Neuronal stem cell (in vitro differentiated cells): ENCODE data around the gene FUT6.
"Not testable (repeated sequence)": the region's sequence is repeated elsewhere in the genome, so short reads cannot be mapped to it uniquely, and the experiment has no call there.

Experiments used
- DNase-seq: peaks from one replicate; pipeline ENCODE4 v3.0.0-alpha.2; 2013; ENCODE audit warnings: low spot score
- H2AFZ ChIP-seq: one replicate; pipeline ENCODE4 v1.6.1; 2013; ENCODE audit warnings: mild to moderate bottlenecking, low read length, inconsistent platforms
- H2AK5ac ChIP-seq: 2 replicates; pipeline ENCODE4 v1.6.1; 2013; ENCODE audit warnings: low read depth, mild to moderate bottlenecking, inconsistent platforms, low read length, moderate library complexity, mixed read lengths
- H2BK120ac ChIP-seq: 2 replicates; pipeline ENCODE4 v1.6.1; 2013; ENCODE audit warnings: low read depth, mild to moderate bottlenecking, inconsistent platforms, low read length, moderate library complexity, mixed read lengths
- H2BK12ac ChIP-seq: one replicate; pipeline ENCODE4 v1.6.1; 2013; ENCODE audit warnings: low read length, inconsistent platforms
- H2BK15ac ChIP-seq: 2 replicates; pipeline ENCODE4 v1.6.1; 2013; ENCODE audit warnings: mild to moderate bottlenecking, low read length, inconsistent platforms, mixed read lengths
- H2BK5ac ChIP-seq: one replicate; pipeline ENCODE4 v1.6.1; 2013; ENCODE audit warnings: inconsistent platforms, mild to moderate bottlenecking, low read length, moderate library complexity
- H3K14ac ChIP-seq: one replicate; pipeline ENCODE4 v1.6.1; 2013; ENCODE audit warnings: low read length, inconsistent platforms
- H3K18ac ChIP-seq: 2 replicates; pipeline ENCODE4 v1.6.1; 2013; ENCODE audit warnings: low read length, inconsistent platforms
- H3K23ac ChIP-seq: 2 replicates; pipeline ENCODE4 v1.6.1; 2013; ENCODE audit warnings: low read depth, mild to moderate bottlenecking, mixed read lengths, low read length, inconsistent platforms; ENCODE audit not compliant: poor library complexity
- H3K27ac ChIP-seq: replicated peaks from 3 replicates; pipeline ENCODE4 v1.5.1; 2013; ENCODE audit warnings: low read length, inconsistent platforms
- H3K27me3 ChIP-seq, 3 experiments: 2 replicates each; pipeline ENCODE4 v1.6.1; 2013; ENCODE audit warnings: low read length in 3 of 3, mild to moderate bottlenecking in 2 of 3, inconsistent platforms in 1 of 3, low read depth in 1 of 3, mixed read lengths in 1 of 3, moderate library complexity in 1 of 3; ENCODE audit not compliant: control insufficient read depth in 3 of 3, insufficient read depth in 3 of 3
- H3K36me3 ChIP-seq, 2 donors: replicated peaks in 1 of 2; 2 replicates each; pipeline ENCODE4 v1.6.1; 2013; ENCODE audit warnings: low read length in 2 of 2; ENCODE audit not compliant: control insufficient read depth in 2 of 2, insufficient read depth in 2 of 2
- H3K4ac ChIP-seq: 2 replicates; pipeline ENCODE4 v1.6.1; 2013; ENCODE audit warnings: inconsistent platforms, mild to moderate bottlenecking, low read length, moderate library complexity
- H3K4me1 ChIP-seq, 2 donors: 1 replicate in 1 of 2; 2 replicates in 1 of 2; pipeline ENCODE4 v1.6.1; 2013; ENCODE audit warnings: low read length in 2 of 2, low read depth in 1 of 2; ENCODE audit not compliant: control insufficient read depth in 2 of 2, insufficient read depth in 1 of 2
- H3K4me2 ChIP-seq: one replicate; pipeline ENCODE4 v1.6.1; 2013; ENCODE audit warnings: mild to moderate bottlenecking, low read length, inconsistent platforms; ENCODE audit not compliant: insufficient read depth, poor library complexity, severe bottlenecking
- H3K4me3 ChIP-seq, 2 donors: 2 replicates each; pipeline ENCODE4 v1.5.1; 2013; ENCODE audit warnings: low read length in 2 of 2, mild to moderate bottlenecking in 2 of 2, inconsistent platforms in 1 of 2, moderate library complexity in 1 of 2
- H3K79me1 ChIP-seq: one replicate; pipeline ENCODE4 v1.6.1; 2013; ENCODE audit warnings: low read depth, mild to moderate bottlenecking, inconsistent platforms, low read length, moderate library complexity
- H3K9ac ChIP-seq: one replicate; pipeline ENCODE4 v1.6.1; 2013; ENCODE audit warnings: mild to moderate bottlenecking, low read depth, low read length, inconsistent platforms; ENCODE audit not compliant: poor library complexity
- H3K9me3 ChIP-seq, 2 donors: replicated peaks in 1 of 2; 2 replicates each; pipeline versions ENCODE3 to v1.6.1; 2013; ENCODE audit warnings: low read length in 2 of 2, mild to moderate bottlenecking in 2 of 2, inconsistent platforms in 1 of 2, low read depth in 1 of 2, mixed read lengths in 1 of 2, moderate library complexity in 1 of 2; ENCODE audit not compliant: control insufficient read depth in 2 of 2, insufficient read depth in 1 of 2
- H4K8ac ChIP-seq: one replicate; pipeline ENCODE4 v1.6.1; 2013; ENCODE audit warnings: low read depth, mild to moderate bottlenecking, inconsistent platforms, low read length, moderate library complexity
- H4K91ac ChIP-seq: one replicate; pipeline ENCODE4 v1.6.1; 2013; ENCODE audit warnings: low read length, low read depth, mild to moderate bottlenecking, inconsistent platforms; ENCODE audit not compliant: poor library complexity
- WGBS, 2 donors: extraction: QIAGEN DNeasy Blood & Tissue Kit; methylation state at CpG; one replicate each; pipeline ENCODE4 v1.1.7; 2013; ENCODE audit warnings: missing lambda C conversion rate in 2 of 2, mixed read lengths in 1 of 2; ENCODE audit not compliant: insufficient read length in 2 of 2, insufficient replicate concordance in 1 of 2; ENCODE audit errors: extremely low coverage in 2 of 2; 5-methylcytosine and 5-hydroxymethylcytosine counted together

Gene FUT6

DNA sequence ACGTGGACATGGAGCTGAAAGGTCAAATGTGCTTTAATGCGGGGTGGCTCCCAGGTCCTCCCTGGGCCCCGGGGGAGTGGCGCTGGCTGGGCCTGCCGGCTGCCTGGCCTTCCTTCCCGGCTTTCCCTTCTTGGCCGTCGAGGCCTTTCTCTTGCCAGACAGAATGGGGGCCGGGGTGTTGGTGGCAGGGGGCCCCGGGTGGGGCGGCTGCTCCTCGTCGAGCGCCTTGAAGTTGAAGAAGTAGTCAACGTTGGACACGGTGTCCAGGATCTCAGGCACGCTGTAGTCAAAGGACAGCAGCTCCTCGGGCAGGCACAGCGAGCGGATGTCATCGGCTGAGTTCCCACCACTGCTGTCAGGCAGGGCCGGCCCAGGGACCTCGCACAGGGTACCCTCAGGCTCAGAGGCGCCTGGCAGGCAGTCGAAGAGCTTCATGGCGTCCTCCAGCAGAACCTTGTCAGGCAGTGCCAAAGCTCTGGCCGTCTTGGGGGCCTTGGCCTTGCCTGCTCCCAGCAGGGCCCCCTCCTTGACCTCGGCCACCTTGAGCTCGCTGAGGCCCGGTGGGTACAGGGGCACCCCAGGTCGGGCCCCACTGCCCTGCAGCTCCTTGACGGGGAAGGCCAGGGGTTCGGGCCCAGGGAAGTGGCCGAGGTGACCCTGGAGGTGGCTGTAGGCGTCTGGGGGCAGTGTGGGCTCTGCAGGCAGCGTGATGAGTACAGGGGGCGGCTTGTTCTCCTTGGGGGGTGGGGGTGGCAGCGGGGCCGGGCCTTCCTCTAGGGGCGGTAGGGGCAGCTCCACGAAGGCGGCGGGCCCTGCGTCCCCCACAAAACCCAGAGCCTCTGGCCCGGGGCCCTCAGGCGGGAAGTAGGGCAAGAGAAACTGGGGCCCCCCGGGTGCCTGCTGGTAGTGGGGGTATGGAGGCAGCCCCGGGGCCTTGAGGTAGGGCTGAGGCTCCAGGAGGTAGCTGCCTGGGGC lies 56.3 kb downstream of the FUT6 start:
- Histone ChIP-seq H3K23ac (no peak overlapping the region), H3K79me1 (peaks cover 7% of the 10 kb centered on the region), H3K4ac (no peak overlapping the region), H4K91ac (no peak overlapping the region), H3K27ac (no peak overlapping the region), H3K18ac (no peak overlapping the region), H3K9ac (no peak overlapping the region), H2BK120ac (no peak overlapping the region), H3K4me2 (no peak overlapping the region), H2BK5ac (no peak overlapping the region), H2BK12ac (no peak overlapping the region), H2BK15ac (no peak overlapping the region), H2AFZ (no peak overlapping the region), H3K14ac (no peak overlapping the region), H3K9me3 (no peaks in the 10 kb centered on the region), H3K27me3 (no peaks in the 10 kb centered on the region), H4K8ac (no peak overlapping the region), H3K4me1 (no peaks in the 10 kb centered on the region), H2AK5ac (no peak overlapping the region), H3K4me3 (no peak overlapping the region), H3K36me3 (peaks cover 25 to 47% of the 10 kb centered on the region in 2 donors)
- no peak for DNase-seq
- no CpG with 5 or more reads among the region's 48 CpGs for WGBS, 2 donors

DNA sequence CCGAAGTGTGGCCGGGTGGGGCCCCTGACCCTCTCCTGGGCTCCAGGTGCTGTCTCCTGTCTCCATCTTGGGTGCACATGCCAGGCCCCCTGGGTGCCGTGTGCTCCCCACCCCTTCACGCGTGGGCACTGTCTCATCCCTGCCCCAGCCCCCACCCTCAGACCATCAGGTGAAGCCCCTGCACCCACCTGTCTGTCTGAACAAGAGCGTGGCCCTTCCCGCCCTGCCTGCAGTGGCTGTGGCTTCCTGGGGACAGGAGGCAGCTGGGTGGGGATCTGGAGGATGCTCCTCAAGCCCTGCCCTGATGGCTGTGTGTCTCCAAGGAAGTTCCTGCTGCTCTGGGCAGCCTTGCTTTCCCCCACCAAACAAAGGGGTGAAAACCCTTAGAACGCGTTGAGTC lies 57.2 kb downstream of the FUT6 start:
- Histone ChIP-seq H2AK5ac (peak overlapping the region; percentile 46), H4K8ac (no peak overlapping the region), H3K4ac (no peak overlapping the region), H3K27me3 (no peaks in the 10 kb centered on the region), H3K9me3 (no peaks in the 10 kb centered on the region), H2BK120ac (no peak overlapping the region), H3K14ac (no peak overlapping the region), H3K18ac (no peak overlapping the region), H3K23ac (no peak overlapping the region), H3K36me3 (peaks cover 16 to 38% of the 10 kb centered on the region in 2 donors), H2BK5ac (peak overlapping the region; percentile 39), H2AFZ (no peak overlapping the region), H2BK15ac (no peak overlapping the region), H3K9ac (peak overlapping the region; percentile 4), H3K4me3 (no peak overlapping the region), H3K79me1 (peaks cover 6% of the 10 kb centered on the region), H2BK12ac (no peak overlapping the region), H3K4me1 (no peaks in the 10 kb centered on the region), H3K4me2 (no peak overlapping the region), H3K27ac (no peak overlapping the region), H4K91ac (no peak overlapping the region)
- WGBS, 2 donors, result no CpG with 5 or more reads among the region's 9 CpGs
- no peak for DNase-seq

DNA sequence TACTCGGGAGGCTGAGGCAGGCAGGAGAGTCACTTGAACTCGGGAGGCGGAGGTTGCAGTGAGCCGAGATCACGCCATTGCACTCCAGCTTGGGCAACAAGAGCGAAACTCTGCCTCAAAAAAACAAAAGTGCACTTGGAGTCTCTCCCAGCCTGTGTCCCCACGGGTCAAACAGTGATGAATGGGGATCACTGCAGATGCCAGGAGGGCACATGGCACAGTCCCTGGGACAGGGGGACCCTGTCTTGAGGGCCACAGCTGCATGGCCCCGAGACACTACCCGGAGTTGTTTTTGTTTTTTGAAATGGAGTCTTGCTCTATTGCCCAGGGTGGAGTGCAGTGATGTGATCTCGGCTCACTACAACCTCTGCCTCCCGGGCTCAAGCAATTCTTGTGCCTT lies 58.6 kb downstream of the FUT6 start:
- not testable (repeated sequence) for H2BK12ac ChIP-seq, H3K4ac ChIP-seq, H3K27me3 ChIP-seq, H2BK5ac ChIP-seq, H2AFZ ChIP-seq, H4K91ac ChIP-seq, H2BK120ac ChIP-seq, H3K9ac ChIP-seq, H3K18ac ChIP-seq, H3K27ac ChIP-seq, H3K4me1 ChIP-seq, H3K4me3 ChIP-seq, H2AK5ac ChIP-seq, H3K9me3 ChIP-seq, DNase-seq, H3K23ac ChIP-seq, H3K14ac ChIP-seq, H4K8ac ChIP-seq, H3K4me2 ChIP-seq, H2BK15ac ChIP-seq, H3K79me1 ChIP-seq
- peaks cover 3 to 24% of the 10 kb centered on the region in 2 donors for H3K36me3 ChIP-seq
- no CpG with 5 or more reads among the region's 11 CpGs for WGBS, 2 donors
